ENCODE results near the gene DNAH12. TPM values are rescaled to one million over a fixed set of nuclear protein-coding genes. Genes with fewer than 3 reads are reported as not detected.

Gene DNAH12
- polyA plus RNA-seq, 2 of the 4 experiments (the other 2 are of a cell fraction), result 0.05 to 0.09 TPM

DNA sequence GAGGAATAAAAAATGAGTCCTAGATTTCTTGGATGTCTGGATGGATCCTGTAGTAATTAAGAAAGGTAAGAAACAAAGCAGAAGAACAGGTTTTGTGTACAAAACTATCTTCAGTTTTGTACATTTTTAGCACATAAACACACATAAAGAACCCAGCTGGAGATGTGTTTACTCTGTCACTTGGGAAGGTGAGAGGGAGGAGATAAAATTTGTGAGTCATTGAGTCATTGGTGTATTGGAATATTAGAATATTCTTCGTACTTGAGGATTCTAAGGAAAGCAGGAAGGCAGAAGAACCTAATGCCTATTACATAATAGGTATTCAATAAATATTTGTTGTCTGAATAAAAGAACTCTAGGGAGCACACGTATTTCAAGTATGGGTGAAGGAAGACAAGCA lies 299.2 kb downstream of the DNAH12 start (continued):
- TF ChIP-seq, protein P1, sequence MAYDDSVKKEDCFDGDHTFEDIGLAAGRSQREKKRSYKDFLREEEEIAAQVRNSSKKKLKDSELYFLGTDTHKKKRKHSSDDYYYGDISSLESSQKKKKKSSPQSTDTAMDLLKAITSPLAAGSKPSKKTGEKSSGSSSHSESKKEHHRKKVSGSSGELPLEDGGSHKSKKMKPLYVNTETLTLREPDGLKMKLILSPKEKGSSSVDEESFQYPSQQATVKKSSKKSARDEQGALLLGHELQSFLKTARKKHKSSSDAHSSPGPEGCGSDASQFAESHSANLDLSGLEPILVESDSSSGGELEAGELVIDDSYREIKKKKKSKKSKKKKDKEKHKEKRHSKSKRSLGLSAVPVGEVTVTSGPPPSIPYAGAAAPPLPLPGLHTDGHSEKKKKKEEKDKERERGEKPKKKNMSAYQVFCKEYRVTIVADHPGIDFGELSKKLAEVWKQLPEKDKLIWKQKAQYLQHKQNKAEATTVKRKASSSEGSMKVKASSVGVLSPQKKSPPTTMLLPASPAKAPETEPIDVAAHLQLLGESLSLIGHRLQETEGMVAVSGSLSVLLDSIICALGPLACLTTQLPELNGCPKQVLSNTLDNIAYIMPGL (CRISPR knock-in tag; IDR thresholded peaks at IDR 0.05; ENCODE audit: borderline replicate concordance), result no peak
- TF ChIP-seq, protein P2, sequence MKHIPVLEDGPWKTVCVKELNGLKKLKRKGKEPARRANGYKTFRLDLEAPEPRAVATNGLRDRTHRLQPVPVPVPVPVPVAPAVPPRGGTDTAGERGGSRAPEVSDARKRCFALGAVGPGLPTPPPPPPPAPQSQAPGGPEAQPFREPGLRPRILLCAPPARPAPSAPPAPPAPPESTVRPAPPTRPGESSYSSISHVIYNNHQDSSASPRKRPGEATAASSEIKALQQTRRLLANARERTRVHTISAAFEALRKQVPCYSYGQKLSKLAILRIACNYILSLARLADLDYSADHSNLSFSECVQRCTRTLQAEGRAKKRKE (CRISPR knock-in tag; IDR thresholded peaks at IDR 0.05; ENCODE audit: low read depth), result no peak
- TF ChIP-seq RNF2 (IDR thresholded peaks at IDR 0.05; ENCODE audit: borderline replicate concordance, low read depth), result no peak
- TF ChIP-seq, protein P3, sequence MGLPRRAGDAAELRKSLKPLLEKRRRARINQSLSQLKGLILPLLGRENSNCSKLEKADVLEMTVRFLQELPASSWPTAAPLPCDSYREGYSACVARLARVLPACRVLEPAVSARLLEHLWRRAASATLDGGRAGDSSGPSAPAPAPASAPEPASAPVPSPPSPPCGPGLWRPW (IDR thresholded peaks at IDR 0.05), result no peak
- no peak for TF ChIP-seq EHMT2 (IDR thresholded peaks at IDR 0.05; ENCODE audit: low read depth)

Small RNA genes lying within 50 kb of the gene (small RNA-seq; reads per million reads assigned to genes)
- gene RF00019 (0 reads per million in 6 experiments), gene RNU6-108P (0 reads per million in 6 experiments), gene RNU6-1181P (0 reads per million in 6 experiments), gene RNU6-483P (0 reads per million in 6 experiments)

Other genes starting within 250 kb of the DNAH12 start
- gene PDE12, start 11.9 kb upstream of the DNAH12 start, polyA plus RNA-seq (2011; rRNA removed), result 12.9 and 14.4 TPM in 2 replicates
- 12.6 to 12.9 TPM (median 12.7 TPM) in 3 replicates for gene PDE12, start 11.9 kb upstream of the DNAH12 start, polyA plus RNA-seq (2017; fragmentation: RNase III; extraction: RNeasy Plus Mini Kit Qiagen cat#74134 plus additional on column Dnase treatment)
- gene ARF4, start 53.0 kb upstream of the DNAH12 start, polyA plus RNA-seq (2011; rRNA removed), result 222 and 262 TPM in 2 replicates
- gene ARF4, start 53.0 kb upstream of the DNAH12 start, polyA plus RNA-seq (2017; fragmentation: RNase III; extraction: RNeasy Plus Mini Kit Qiagen cat#74134 plus additional on column Dnase treatment), result 129 to 136 TPM (median 133 TPM) in 3 replicates
- gene DENND6A, start 148.7 kb upstream of the DNAH12 start, polyA plus RNA-seq (2011; rRNA removed), result 15.8 and 18.1 TPM in 2 replicates
- 5.4 to 6.7 TPM (median 5.9 TPM) in 3 replicates for gene DENND6A, start 148.7 kb upstream of the DNAH12 start, polyA plus RNA-seq (2017; fragmentation: RNase III; extraction: RNeasy Plus Mini Kit Qiagen cat#74134 plus additional on column Dnase treatment)
- 25.3 and 33.1 TPM in 2 replicates for gene SLMAP, start 212.0 kb upstream of the DNAH12 start, polyA plus RNA-seq (2011; rRNA removed)
- 15.1 to 15.7 TPM (median 15.2 TPM) in 3 replicates for gene SLMAP, start 212.0 kb upstream of the DNAH12 start, polyA plus RNA-seq (2017; fragmentation: RNase III; extraction: RNeasy Plus Mini Kit Qiagen cat#74134 plus additional on column Dnase treatment)

Measured in A549 (cell line).